Endothelial cell of umbilical vein (primary cell): ENCODE measurements around the gene SLC39A13. TPM values are rescaled to one million over a fixed set of nuclear protein-coding genes. Genes with fewer than 3 reads are reported as not detected.

Experiments used
- BruUV-seq: library from RNA; stranded (reverse); fragments of 400-500 nt; replicated peaks from 2 replicates; lab custom pipeline; 2021; lab: Mats Ljungman, UMichigan
- CTCF ChIA-PET: fragments of 300-600, 350-600 bp; sonication (Branson Sonifier 250); formaldehyde crosslinking; loops from one replicate; lab custom pipeline; 2021; ENCODE audit warnings: antibody characterized with exemption, inconsistent platforms; lab: Charles Lee
- POLR2A ChIA-PET: fragments of 300-600, 350-600 bp; sonication (Branson Sonifier 250); formaldehyde crosslinking; loops from one replicate; lab custom pipeline; 2021; ENCODE audit warnings: antibody characterized with exemption, inconsistent platforms; lab: Charles Lee
- DNase-seq: peaks from one replicate; pipeline ENCODE4 v3.0.0-alpha.2; 2011; ENCODE audit warnings: low read depth, low spot score
- FAIRE-seq: peaks from 2 replicates; lab custom pipeline; 2011; peaks lifted over from hg19 to GRCh38; lab: Jason Lieb, UNC
- H2AFZ ChIP-seq: 2 replicates; pipeline ENCODE4 v1.6.0; 2012; ENCODE audit warnings: low read depth, low read length, control low read depth, inconsistent platforms
- H3K27ac ChIP-seq: 2 replicates; pipeline ENCODE4 v1.5.1; 2011; ENCODE audit warnings: low read depth, mild to moderate bottlenecking, control low read depth, low read length, moderate library complexity; ENCODE audit not compliant: insufficient read depth
- H3K27me3 ChIP-seq, 2 experiments: 2 replicates each; pipeline versions ENCODE4 v1.6.0 to v1.6.1; 2011; ENCODE audit warnings: low read length in 2 of 2, mixed read lengths in 1 of 2; ENCODE audit not compliant: control insufficient read depth in 2 of 2, insufficient read depth in 2 of 2
- H3K36me3 ChIP-seq, 2 experiments: 2 replicates in 1 of 2; 3 replicates in 1 of 2; pipeline ENCODE4 v1.5.1; 2011; ENCODE audit warnings: low read length in 2 of 2, mild to moderate bottlenecking in 1 of 2, moderate library complexity in 1 of 2; ENCODE audit not compliant: control insufficient read depth in 2 of 2, insufficient read depth in 2 of 2; ENCODE audit errors: extremely low read depth in 1 of 2
- H3K4me1 ChIP-seq: 3 replicates; pipeline ENCODE4 v1.5.1; 2011; ENCODE audit warnings: mild to moderate bottlenecking, low read length; ENCODE audit not compliant: control insufficient read depth, insufficient read depth; ENCODE audit errors: extremely low read depth
- H3K4me2 ChIP-seq: 2 replicates; pipeline ENCODE4 v1.6.1; 2011; ENCODE audit warnings: low read length, control low read depth, mixed read lengths; ENCODE audit not compliant: insufficient read depth
- H3K4me3 ChIP-seq, 3 experiments: fragments of 200-600 bp in 1 of 3; sonication (generic), shearing (Covaris generic) in 1 of 3; replicated peaks in 1 of 3; 2 replicates each; pipeline ENCODE4 v1.5.1; 2011 to 2016; ENCODE audit warnings: control low read depth in 3 of 3, low read length in 3 of 3, mild to moderate bottlenecking in 2 of 3, inconsistent platforms in 1 of 3, low read depth in 1 of 3, moderate library complexity in 1 of 3; ENCODE audit not compliant: insufficient read depth in 1 of 3
- H3K79me2 ChIP-seq: 2 replicates; pipeline ENCODE4 v1.6.0; 2012; ENCODE audit warnings: low read length, inconsistent platforms; ENCODE audit not compliant: control insufficient read depth, insufficient read depth
- H3K9ac ChIP-seq: replicated peaks from 2 replicates; pipeline ENCODE3; 2011; ENCODE audit warnings: low read length, control low read depth; ENCODE audit not compliant: insufficient read depth; ENCODE audit errors: extremely low read depth
- H3K9me1 ChIP-seq: replicated peaks from 3 replicates; pipeline ENCODE4 v1.6.0; 2011; ENCODE audit warnings: mild to moderate bottlenecking, low read length; ENCODE audit not compliant: control insufficient read depth, insufficient read depth; ENCODE audit errors: extremely low read depth
- H3K9me3 ChIP-seq: replicated peaks from 2 replicates; pipeline ENCODE4 v1.5.1; 2012; ENCODE audit warnings: low read length, inconsistent platforms; ENCODE audit not compliant: control insufficient read depth, insufficient read depth
- H4K20me1 ChIP-seq: replicated peaks from 2 replicates; pipeline ENCODE3; 2011; ENCODE audit warnings: mild to moderate bottlenecking, low read length; ENCODE audit not compliant: control insufficient read depth, insufficient read depth; ENCODE audit errors: extremely low read depth
- FOS ChIP-seq: IDR thresholded peaks from 2 replicates; pipeline ENCODE4 v1.6.1; 2011; ENCODE audit warnings: mild to moderate bottlenecking, low read length, moderate library complexity, borderline replicate concordance; ENCODE audit not compliant: insufficient read depth
- GATA2 ChIP-seq: IDR thresholded peaks from 2 replicates; pipeline ENCODE4 v1.7.0; 2011; ENCODE audit warnings: low read depth, mild to moderate bottlenecking, moderate library complexity, mixed read lengths, low read length; ENCODE audit not compliant: insufficient read length, insufficient read depth
- JUN ChIP-seq: IDR thresholded peaks from 2 replicates; pipeline ENCODE4 v1.6.1; 2011; ENCODE audit warnings: borderline replicate concordance, low read depth; ENCODE audit not compliant: insufficient read length, insufficient read depth
- MYC ChIP-seq: IDR thresholded peaks from one replicate; pipeline ENCODE4 v1.6.1; 2011; ENCODE audit warnings: mild to moderate bottlenecking, low read depth, low read length
- POLR2AphosphoS5 ChIP-seq: IDR thresholded peaks from 2 replicates; pipeline ENCODE4 v1.6.1; 2012; ENCODE audit warnings: low read depth, mild to moderate bottlenecking, control low read depth, low read length, moderate library complexity; ENCODE audit not compliant: insufficient read depth
- dilution Hi-C: fragments of 300-500 bp; cut with MboI; formaldehyde crosslinking; loops from one replicate; pipeline ENCODE4 v1.15.0; 2019; ENCODE audit warnings: low sequenced_read_pairs; ENCODE audit not compliant: extremely low pct_ligation_motif_present
- intact Hi-C: fragments of 100-400 bp; cut with micrococcal nuclease; formaldehyde crosslinking; loops from one replicate; pipeline ENCODE4 v1.10.0; 2022
- polyA plus RNA-seq, 4 experiments: library from polyadenylated mRNA; depleted of rRNA in 3 of 4; stranded (reverse) in 3 of 4; unstranded in 1 of 4; fragments of >200 nt; gene quantifications; 2 replicates each; pipeline versions ENCODE4 v1.2.1 to v1.2.3, GENCODE V29; 2011 to 2012; ENCODE audit warnings: missing spikeins in 1 of 4
- total RNA-seq: library from RNA; stranded (reverse); gene quantifications from 2 replicates; pipeline ENCODE4 v1.2.3, GENCODE V29; 2021
- TF ChIP-seq, protein P1 (sequence below): IDR thresholded peaks from 2 replicates; pipeline ENCODE4 v1.6.1; 2011; ENCODE audit not compliant: insufficient read depth, insufficient read length

Gene SLC39A13
- total and polyA plus RNA-seq, 2 donors (not counting 3 experiments of a cell fraction or from before 2014, with no cell fraction given): 91.9 to 94.3 TPM

DNA sequence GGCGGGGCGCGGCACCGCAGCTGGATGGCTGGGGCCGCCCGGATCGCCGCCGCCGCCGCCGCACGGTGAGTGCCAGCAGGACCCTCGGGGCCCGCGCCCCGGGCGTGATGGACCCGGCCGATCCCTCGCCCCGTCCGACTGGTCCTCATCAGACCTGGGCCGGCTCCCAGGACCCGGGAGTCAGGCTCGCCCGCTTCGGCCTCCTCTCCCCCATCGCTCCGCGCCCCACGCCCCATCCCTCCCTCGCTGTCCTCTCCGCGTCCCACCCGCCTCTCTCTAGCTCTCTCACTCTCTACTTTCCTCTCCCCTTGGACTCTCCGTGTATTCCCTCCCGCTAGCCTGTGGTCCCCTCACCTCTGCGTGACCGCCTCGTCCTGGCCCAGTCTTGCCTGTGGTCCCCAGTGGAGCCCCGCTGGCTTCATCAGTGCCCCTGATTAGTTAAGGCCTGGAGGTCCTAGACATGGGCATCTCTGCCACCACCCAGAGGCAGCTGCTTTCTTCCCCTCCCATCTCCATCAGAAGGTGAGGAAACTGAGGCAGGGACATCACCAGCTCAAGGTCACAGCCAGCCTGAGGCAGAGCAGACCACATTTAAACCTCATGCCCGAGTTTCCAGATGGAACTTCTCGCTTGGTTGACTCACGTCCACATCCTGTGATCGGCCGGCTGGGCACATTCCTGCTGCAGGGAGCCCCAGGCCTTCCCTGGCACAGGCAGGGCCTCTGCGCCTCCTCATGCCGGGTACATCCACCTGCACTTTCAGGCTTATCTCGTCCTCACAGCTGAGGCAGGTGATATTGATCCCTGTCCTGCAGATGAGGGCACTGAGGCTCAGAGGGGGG, 429 bp downstream of the SLC39A13 start:
- H3K4me3 ChIP-seq: peak overlapping the region; percentile 46 to 91 (median 72)
- dilution Hi-C loops: no loop called here
- H3K9ac ChIP-seq: peak overlapping the region; percentile 94
- H3K4me1 ChIP-seq: peaks cover 29% of the 10 kb centered on the region
- TF ChIP-seq GATA2: no peak
- peak; percentile 59 for TF ChIP-seq MYC
- TF ChIP-seq JUN: no peak
- peak; percentile 65 for TF ChIP-seq POLR2AphosphoS5
- TF ChIP-seq FOS: peak; percentile 54
- TF ChIP-seq, protein P1, sequence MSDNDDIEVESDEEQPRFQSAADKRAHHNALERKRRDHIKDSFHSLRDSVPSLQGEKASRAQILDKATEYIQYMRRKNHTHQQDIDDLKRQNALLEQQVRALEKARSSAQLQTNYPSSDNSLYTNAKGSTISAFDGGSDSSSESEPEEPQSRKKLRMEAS: no peak
- no peaks in the 10 kb centered on the region for H4K20me1 ChIP-seq
- ChIA-PET CTCF (interaction anchor here (1.0 to 7.4 kb wide), 5 partner anchors 9 to 54 kb away, joined by 3 to 148 read pairs (median 4); no protein-coding TSS in a partner anchor), POLR2A (interaction anchor here (0.6 to 1.0 kb wide), 2 partner anchors 14 to 230 kb away, joined by 4 read pairs; no protein-coding TSS in a partner anchor)
- TSS peak; percentile 63 for BruUV-seq
- H3K79me2 ChIP-seq: peaks cover 25% of the 10 kb centered on the region
- H3K9me3 ChIP-seq: no peaks in the 10 kb centered on the region
- peak; percentile 84 for DNase-seq
- H3K36me3 ChIP-seq: peaks cover 5 to 17% of the 10 kb centered on the region in 2 experiments
- no peak overlapping the region for H2AFZ ChIP-seq
- intact Hi-C loops: loop anchor here (1.0 to 5.0 kb wide), 8 partner anchors 15 to 232 kb away; partner anchors contain the start of gene CELF1
- peak overlapping the region; percentile 68 for H3K4me2 ChIP-seq
- no peaks in the 10 kb centered on the region for H3K9me1 ChIP-seq
- peak; percentile 93 for FAIRE-seq
- peak overlapping the region; percentile 90 for H3K27ac ChIP-seq
- H3K27me3 ChIP-seq: no peaks in the 10 kb centered on the region
